ENCODE results near the gene TMEM201.

The TMEM201 gene

DNA sequence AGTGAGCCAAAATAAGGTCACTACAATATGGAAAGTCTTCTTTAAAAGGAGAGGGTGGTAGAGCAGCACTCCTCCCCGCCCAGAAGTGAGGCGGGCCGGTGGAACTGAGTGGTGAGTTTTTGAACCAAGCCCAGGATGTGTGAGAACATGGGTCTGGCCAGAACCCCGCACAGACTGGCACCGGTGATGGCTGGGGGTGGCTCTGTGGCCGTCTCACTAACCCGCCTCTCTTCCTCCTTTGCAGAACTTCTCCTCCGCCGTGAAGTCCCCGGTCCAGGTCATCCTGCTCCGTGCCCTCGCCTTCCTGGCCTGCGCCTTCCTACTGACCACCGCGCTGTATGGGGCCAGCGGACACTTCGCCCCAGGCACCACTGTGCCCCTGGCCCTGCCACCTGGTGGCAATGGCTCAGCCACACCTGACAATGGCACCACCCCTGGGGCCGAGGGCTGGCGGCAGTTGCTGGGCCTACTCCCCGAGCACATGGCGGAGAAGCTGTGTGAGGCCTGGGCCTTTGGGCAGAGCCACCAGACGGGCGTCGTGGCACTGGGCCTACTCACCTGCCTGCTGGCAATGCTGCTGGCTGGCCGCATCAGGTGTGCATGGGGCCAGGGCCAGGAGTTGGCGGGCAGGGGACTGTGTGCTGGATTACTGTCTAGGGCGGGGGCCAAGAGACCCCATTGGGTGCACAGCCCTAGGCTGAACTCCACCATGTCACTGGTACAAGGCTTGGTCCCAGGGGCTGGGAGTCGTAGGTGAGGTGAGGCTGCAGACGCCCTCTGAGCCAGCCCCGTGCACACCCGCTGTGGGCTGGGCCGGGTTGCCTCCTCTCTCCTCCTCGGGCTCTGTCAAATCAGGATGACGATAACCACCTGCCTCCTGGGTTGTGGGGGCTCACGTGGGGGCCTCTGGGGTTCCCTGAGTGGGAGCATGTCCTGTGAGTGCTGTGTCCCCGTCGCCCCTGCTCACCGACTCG is 12.4 kb downstream of the TMEM201 start:
- no peak for DNase-seq

DNA sequence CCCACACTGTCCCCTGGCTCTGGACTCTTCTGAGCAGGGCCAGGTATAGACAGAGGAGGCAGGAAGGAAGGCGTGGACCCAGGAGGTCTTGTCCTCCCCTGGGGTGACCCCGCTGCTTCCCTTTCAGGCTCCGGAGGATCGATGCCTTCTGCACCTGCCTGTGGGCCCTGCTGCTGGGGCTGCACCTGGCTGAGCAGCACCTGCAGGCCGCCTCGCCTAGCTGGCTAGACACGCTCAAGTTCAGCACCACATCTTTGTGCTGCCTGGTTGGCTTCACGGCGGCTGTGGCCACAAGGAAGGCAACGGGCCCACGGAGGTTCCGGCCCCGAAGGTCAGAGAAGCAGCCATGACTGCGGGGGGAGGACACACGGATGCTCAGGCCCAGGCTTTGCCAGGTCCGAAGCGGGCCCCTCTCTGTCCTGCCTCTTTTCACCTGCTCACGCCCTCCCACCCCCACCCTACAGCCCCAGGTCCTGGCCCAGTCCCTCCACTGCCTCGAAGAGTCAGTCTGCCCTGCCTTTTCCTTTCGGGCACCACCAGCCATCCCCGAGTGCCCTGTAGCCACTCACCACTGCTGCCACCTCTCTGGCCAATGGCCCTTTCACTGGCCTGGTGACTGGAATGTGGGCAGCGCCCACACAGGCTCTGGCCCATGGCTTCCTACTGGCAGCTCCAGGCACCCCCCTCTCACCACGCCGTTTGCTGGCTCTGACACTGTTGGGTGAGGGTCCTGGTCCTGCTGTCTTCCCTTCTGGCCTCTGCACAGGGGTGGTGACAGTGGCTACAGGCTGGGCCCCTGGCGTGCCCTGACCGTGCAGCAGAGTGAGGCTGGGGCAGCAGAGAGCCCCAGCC is 13.5 kb downstream of the TMEM201 start:
- no peak for DNase-seq

DNA sequence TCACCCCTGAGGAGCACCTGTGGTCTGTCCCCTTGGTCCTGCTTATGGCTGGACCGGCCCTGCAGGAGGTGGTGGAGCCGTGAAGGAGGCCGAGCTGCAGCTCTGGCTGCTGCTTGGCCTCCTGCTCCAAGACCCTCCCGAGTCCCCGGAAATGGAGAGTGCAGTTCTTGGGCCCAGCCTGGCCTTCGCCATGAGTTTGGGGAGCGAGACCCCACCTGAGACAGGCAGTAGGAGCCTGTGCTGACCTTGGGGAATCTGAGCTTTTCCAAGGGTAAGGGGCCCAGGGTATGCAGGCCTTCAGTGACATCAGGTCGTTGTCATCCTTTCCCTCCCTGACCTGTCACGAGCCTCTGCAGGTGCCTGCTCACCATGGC is 14.1 kb downstream of the TMEM201 start:
- DNase-seq, result no peak

DNA sequence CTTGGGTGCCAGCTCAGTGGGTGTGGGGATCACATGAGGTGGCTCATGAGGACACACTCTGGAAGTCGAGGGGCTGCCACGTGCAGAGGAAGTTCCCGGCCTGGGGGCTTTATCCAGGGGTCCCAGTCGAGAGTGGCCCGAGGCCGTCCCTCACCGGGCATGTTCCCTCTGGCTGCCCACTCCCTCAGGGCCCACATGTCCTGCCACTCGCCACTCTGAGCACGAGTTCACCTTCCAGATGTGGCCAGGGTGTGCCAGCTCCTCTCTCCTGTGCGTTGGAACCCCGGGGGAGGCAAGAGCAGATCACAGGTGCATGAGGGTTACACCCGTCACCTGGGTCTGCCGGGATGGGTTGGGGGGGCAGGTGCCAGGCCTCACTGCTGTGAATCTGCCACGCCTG is 14.6 kb downstream of the TMEM201 start:
- no peak for DNase-seq

DNA sequence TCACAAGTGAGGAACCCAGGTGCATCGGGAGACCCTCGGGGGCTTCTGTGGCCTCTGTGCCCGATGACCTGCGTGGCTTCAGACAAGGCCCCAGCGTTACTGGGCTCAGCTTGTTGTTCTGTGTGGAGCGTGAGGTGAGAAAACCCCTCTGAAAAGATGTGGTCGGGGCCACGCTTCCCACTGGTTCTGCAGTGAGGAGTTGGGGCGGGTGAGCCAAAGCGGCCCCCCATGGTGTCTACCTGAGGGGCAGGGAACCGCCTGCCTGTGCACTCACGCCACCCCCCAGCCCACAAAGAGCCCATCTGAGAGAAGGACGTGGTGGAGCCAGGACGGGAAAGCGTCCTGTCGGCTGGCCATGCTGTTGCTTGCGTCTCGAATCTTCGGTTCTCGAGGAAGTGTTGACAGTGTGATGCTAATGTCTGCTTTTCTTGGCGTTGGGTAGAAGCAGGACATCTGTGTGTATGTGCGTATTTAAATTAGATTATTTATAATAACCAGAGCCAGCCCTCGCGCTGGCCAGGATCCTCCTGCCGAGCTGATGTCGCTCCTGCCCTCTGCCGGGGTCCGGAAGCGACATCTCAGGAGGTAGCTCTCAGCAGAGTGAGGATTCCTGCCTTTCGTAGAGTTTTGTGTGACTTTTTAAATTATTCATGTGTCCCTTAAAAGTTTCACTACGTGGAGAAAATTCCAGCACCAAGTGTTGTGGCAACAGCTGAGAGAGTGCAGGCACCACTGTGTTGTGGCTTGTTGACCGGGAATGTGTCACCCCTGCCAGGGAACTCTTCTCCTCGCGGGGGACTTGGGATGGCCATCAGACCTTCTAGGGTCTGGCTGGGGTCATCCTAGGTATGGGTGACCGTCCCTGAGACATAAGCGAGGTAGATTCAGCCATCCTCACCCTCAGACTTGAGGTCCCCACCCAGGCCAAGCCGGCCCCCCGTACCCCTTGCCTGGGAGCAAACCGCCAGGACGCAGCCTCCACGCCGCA is 15.3 kb downstream of the TMEM201 start:
- DNase-seq, result no peak

DNA sequence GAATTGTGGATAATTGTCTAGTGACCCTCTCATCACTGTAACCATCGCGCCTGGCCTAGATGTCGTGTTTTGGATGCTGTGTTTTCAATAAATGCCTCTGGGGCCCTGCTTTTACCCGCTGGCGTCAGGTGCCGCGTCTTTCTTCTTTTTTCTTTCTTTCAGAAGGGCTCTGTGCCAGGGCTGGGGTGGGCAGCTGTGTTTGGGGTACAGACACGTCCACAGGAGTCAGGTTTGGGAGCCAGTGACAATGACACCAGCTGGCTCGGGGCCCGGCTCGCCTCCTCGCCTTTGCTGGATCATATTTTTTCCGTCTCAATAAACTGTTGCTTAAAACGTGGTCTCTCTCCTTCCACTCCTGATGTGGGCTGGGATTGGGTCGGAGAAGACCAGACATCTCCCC is 16.1 kb downstream of the TMEM201 start:
- DNase-seq, result no peak

DNA sequence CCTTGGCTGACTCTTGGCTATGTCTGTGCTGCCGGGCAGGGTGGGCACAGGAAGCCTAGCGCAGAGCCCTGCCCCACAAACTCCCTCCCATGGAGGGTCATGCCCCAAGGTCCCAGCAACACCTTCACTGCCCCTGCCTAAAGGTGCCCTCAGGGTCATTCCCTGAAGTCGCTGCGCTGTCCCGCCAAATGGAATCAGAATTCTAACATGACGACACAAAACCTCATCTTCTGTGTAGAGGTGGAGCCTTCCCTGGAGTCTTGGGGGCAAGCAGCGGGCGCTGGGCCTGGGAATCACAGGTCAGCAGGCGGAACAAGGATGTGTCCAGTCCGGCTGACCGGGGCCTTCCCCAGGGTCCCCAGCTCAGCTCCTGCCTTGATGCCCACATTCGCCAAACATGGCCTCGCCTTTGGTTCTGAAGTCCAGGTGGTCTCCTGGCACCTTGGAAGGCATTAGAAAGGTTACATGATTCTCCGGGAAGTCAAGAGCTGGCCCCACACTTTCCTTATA is 17.3 kb downstream of the TMEM201 start:
- DNase-seq, result no peak

DNA sequence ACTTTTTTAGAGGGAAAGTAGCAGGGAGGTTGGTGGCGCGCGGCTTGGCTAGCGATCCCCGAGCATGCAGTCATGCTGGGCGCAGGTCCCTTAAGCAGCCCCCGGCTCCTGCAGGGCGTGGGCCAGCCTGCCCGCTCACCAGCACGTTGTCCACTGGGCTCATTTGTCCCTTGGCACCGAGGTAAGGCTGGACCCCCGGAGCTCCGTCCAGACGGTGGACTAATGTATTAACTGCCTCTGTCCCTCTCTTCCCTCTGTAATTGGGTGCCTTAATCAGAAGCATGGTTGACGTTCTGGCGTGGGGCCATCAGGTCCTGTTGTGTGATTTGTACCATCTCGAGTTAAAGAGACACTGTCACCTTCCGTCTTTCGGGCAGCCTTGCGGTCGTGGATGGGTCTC is 17.7 kb downstream of the TMEM201 start:
- no peak for DNase-seq

DNA sequence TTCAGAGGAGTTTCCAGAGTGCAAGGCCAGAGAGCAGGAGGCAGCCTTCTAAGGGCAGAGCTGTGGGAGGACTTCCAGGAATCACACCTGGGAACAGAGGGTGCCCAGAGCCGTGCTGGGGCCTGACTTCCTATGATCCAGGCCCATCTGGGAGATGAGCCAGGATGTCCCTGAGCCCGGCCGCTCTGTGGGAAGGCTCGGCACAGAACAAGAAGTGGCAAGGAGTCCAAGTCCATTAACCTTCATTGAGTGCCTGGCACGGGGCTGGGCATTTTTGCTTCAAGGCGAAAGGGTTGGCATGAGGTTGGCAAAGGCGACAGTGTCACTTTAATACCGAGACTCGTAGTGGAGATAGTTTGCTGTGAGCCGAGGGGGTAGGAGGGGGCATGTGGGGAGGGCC is 18.2 kb downstream of the TMEM201 start:
- no peak for DNase-seq

DNA sequence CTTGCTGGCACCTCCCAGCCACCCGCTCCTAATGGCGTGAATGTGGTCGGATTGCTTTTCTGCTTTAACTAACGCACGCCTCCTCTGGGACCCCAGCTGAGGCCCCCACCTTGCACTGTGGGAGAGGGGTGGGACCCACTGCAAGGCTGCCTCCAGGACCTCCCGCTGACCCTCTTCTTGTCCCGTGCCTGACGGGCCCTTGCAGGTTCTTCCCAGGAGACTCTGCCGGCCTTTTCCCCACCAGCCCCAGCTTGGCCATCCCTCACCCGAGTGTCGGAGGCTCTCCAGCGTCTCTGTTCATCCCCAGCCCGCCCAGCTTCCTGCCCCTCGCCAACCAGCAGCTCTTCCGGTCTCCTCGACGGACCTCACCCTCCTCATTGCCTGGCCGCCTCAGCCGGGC is 18.6 kb downstream of the TMEM201 start:
- DNase-seq, result no peak

DNA sequence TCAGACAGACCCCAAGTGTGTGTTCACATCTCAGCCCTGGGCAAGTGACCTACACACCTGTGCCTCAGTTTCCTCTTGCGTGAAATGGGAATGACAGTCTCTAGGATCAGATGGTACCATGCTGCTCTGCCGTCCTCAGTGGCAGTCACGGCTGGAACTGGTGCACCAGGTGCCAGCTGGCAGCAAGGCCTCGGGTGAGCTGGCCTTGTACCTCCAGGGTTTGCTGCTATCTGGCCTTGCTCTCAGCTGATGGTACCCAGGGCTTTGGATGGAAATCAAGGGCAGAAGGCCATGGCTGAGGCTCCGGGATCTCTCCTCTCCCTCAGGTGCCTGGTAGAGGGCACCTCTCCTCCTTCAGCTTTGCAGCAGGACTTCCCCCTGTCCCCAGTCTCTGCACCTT is 21.3 kb downstream of the TMEM201 start:
- DNase-seq, result no peak

DNA sequence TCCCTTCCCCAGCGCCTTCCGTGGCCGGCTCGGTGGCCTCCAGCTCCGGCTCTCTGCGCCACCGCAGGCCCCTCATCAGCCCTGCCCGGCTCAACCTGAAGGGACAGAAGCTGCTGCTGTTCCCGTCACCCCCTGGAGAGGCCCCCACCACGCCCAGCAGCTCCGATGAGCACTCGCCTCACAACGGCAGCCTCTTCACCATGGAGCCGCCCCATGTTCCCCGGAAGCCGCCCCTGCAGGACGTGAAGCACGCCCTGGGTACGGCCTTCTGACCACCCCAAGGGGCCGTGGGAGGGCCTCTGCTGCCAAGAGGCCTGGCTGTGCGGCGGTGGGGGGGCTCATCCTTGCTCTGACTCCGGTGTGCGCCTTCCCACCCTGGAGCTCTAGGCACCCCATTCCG is 21.8 kb downstream of the TMEM201 start:
- no peak for DNase-seq

DNA sequence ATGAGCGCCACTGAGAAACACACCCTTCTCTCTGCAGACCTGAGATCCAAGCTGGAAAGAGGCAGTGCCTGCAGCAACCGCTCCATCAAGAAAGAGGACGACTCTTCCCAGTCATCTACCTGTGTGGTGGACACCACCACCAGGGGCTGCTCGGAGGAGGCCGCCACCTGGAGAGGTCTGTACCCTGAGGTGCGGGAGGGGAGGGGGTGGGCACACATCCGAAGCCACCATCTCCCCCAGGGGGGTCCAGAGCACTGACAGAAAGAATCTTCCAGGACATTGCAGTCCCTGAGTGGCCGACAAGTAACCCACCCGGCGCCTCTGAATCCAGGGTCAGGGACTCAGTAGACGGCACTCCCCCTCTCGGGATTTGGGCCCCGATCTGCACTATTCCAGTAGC is 23.0 kb downstream of the TMEM201 start:
- no peak for DNase-seq

DNA sequence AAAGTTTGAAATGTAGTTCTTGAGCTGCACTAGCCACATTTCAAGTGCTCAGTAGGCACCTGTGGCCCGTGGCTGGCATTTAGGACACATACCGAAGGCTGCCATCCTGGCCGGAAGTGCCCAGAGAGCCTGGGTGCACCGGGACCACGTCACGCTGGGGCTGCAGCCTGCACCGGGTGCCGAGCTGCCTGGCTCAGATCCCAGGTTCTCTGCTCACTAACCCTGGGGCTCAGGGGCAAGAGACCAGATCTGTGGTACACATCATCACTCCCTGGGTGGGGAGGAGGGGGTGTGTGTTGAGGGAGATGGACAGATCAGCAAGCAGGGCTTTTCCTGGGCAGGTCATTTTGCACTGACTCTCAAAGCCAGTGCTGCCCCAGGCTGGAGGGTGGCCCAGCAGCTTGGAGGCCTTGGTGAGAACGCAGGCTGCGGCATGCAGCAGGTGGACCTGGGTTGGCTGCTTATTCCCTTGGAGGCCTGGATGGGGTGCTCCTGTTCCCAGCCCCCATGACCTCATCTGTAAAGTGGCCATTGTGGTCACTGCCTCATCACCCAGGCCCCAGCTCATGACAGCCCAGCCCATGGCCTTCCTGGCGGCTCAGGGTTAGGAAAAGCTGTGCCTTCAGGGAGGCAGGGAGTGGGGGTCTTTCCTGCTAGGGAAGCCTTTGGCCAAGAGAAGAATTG is 23.6 kb downstream of the TMEM201 start:
- DNase-seq, result no peak

DNA sequence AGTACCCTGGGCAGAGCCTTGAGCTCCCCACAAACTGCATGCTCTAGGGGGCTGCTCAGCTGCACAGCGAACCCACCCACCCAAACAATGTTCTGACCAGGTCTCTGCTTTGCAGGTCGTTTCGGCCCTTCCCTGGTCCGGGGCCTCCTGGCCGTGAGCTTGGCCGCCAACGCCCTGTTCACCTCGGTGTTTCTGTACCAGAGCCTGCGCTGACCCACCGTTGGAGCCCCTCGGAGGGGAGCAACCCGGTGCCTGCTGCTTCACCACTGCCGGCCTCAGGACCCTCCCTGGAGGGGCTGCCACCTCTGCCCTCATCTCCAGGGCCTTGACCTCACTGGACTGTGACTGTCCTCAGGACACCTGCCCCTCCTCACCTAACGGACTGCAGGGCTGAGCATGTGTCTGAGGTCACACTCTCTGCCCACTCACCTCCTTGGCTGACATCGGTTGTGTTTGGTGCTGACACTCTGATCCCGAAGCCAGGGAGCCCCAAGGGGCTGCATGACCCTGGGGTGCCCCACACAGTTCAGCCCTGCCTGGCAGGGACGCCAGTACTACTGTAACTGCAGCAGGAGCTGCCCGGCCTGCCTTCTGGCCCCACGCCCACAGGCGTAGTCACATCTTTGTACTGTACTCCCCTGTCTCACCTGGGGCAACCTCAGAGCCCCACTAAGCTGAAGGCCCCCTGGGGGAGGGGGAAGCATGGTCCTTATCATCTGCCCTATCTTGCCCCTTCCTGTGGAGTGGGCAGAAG is 24.3 kb downstream of the TMEM201 start:
- no peak for DNase-seq

DNA sequence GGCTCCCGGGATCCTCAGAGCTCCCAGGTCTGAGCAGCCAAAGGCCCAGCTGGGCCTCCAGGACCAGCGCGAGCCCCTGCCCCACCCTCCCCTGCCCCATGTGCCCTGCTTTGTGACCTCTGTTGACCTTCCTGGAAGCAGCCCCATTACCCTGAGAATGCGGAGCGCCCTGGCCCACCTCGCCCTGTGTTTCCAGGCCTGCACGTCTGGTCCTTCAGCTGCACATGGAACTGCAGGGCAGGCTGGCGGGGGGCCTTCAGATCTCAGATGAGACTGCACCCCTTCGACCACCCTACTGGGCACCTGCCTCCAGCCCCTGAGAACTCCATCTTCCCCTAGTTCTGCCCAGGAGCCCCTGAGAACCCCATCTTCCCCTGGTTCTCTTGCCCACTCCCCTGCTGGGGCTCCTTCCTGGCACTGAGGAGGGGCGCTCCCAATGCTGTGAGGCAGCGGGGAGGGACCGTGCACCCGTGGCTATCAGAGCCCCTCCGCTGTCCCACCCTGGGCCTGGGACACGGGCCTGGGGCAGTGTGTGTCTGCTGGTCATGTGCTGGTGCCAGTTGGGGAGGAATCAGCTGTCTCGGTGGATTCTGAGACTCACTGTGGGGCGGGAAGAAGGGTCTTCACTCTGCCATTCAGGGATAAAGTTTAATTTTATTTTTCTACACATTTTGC is 25.1 kb downstream of the TMEM201 start:
- no peak for DNase-seq

DNA sequence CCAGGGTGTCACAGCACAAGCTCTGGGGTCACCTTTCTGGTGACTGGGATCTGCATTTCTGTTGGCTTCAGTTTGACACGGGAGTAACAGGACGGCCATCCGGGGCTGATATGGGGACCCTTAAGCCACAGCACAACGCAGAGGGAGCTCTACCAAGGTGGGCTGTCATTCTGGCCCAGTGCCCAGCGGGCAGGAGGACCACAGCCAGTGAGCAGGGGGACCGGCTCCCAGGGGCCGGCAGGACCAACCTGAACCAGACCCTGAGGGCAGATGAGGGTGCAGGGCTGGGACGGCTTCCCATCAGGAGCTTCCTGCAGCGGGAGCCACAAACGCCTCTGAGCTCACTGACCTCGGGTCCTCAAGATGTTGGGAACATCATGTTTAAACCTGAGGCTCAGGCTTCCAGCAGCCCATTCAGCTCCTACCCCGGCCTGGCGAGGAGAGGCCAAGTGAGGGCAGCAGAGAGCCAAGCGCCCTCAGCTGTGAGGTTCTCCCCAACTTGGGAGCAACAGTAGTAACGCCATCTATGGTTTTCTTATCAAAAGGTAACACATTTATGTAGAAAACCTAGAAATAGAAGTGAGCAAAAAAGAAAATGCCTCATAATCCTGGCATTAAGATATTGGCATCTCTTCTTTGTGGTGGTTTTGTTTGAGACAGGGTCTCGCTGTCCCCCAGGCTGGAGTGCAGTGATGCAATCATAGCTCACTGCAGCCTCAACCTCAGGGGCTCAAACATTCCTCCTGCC is 26.8 kb downstream of the TMEM201 start:
- no peak for DNase-seq

DNA sequence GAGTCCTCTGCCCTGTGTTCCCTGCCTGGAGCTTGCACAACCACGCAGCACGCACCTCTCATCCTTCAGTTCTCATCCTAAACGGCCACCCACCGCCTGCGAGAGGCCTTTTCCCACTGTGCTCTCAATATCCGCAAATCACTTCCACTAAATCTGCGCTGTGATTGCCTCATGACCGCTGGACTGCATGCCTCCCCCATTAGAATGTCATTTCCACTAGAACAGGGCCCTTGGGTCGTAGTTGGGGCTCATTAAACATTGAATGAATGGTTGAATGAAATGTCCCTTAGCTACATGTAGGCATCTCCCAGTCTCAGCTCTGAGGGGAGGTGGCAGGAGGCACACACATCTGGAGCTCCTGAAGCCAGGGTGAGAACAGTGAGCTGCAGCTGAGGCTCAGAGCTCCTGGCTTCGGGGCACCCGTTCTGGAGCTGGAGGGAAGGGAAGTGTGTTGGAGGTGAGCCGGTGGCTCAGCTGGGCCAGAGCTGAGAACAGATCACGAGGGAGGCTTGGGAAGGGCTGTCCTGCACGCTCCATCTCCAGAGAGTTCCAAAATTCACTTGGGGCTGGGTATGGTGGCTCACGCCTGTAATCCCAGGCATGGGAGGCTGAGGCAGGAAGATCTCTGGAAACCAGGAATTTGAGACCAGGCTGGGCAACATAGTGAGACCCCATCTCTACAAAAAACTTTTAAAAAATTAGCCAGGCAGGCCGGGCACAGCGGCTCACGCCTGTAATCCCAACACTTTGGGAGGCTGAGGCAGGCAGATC is 30.4 kb downstream of the TMEM201 start:
- no peak for DNase-seq

DNA sequence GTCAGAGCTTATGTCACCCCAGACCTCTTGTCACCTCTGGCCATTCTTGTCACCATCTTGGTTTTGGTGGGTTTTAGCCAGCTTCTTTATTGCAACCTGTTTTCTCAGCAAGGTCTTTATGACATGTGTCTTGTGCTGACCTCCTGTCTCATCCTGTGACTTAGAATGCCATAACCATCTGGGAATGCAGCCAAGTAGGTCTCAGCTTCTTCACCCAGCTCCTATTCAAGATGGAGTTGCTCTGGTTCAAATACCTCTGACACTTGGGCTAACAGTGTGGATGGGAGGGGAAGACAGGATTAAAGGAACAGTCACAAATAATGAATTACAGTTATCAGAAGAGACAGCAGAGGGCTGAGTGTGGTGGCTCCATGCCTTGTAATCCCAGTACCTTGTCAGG is 32.3 kb downstream of the TMEM201 start:
- DNase-seq, result no peak
